ENCODE measurements around the gene ACER3. TPM values are rescaled to one million over a fixed set of nuclear protein-coding genes. Genes with fewer than 3 reads are reported as not detected.

ACER3 gene
- total and polyA plus RNA-seq, 4 donors: 1.9 to 5.9 (median 4.2) TPM

GRCh38 chr11:76824083-76824939, 36.4 kb upstream of the ACER3 start:
- peaks cover 0 to 5% (median 0%) of the 10 kb centered on the region in 4 donors for H3K4me1 ChIP-seq (ENCODE audit: control insufficient read depth in 4 of 4, insufficient read depth in 4 of 4, low read length in 3 of 4)
- H3K27me3 ChIP-seq (ENCODE audit: control insufficient read depth in 4 of 4, insufficient read depth in 4 of 4, low read length in 3 of 4): no peaks in the 10 kb centered on the region
- TF ChIP-seq RAD21 (IDR thresholded peaks at IDR 0.05) (no peak), FOXA1 (IDR thresholded peaks at IDR 0.05) (no peak), GABPA (IDR thresholded peaks at IDR 0.05 in 1 of 2, conservative IDR thresholded peaks at IDR 0.05 in 1 of 2) (no peak), EGR1 (IDR thresholded peaks at IDR 0.05; ENCODE audit: low read depth in 2 of 2) (no peak), SP1 (IDR thresholded peaks at IDR 0.05) (no peak), YY1 (IDR thresholded peaks at IDR 0.05) (no peak), JUND (IDR thresholded peaks at IDR 0.05) (no peak), FOXA2 (IDR thresholded peaks at IDR 0.05) (no peak)
- TF ChIP-seq, protein P1, sequence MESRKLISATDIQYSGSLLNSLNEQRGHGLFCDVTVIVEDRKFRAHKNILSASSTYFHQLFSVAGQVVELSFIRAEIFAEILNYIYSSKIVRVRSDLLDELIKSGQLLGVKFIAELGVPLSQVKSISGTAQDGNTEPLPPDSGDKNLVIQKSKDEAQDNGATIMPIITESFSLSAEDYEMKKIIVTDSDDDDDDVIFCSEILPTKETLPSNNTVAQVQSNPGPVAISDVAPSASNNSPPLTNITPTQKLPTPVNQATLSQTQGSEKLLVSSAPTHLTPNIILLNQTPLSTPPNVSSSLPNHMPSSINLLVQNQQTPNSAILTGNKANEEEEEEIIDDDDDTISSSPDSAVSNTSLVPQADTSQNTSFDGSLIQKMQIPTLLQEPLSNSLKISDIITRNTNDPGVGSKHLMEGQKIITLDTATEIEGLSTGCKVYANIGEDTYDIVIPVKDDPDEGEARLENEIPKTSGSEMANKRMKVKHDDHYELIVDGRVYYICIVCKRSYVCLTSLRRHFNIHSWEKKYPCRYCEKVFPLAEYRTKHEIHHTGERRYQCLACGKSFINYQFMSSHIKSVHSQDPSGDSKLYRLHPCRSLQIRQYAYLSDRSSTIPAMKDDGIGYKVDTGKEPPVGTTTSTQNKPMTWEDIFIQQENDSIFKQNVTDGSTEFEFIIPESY (IDR thresholded peaks at IDR 0.05): no peak
- TF ChIP-seq, protein P2, sequence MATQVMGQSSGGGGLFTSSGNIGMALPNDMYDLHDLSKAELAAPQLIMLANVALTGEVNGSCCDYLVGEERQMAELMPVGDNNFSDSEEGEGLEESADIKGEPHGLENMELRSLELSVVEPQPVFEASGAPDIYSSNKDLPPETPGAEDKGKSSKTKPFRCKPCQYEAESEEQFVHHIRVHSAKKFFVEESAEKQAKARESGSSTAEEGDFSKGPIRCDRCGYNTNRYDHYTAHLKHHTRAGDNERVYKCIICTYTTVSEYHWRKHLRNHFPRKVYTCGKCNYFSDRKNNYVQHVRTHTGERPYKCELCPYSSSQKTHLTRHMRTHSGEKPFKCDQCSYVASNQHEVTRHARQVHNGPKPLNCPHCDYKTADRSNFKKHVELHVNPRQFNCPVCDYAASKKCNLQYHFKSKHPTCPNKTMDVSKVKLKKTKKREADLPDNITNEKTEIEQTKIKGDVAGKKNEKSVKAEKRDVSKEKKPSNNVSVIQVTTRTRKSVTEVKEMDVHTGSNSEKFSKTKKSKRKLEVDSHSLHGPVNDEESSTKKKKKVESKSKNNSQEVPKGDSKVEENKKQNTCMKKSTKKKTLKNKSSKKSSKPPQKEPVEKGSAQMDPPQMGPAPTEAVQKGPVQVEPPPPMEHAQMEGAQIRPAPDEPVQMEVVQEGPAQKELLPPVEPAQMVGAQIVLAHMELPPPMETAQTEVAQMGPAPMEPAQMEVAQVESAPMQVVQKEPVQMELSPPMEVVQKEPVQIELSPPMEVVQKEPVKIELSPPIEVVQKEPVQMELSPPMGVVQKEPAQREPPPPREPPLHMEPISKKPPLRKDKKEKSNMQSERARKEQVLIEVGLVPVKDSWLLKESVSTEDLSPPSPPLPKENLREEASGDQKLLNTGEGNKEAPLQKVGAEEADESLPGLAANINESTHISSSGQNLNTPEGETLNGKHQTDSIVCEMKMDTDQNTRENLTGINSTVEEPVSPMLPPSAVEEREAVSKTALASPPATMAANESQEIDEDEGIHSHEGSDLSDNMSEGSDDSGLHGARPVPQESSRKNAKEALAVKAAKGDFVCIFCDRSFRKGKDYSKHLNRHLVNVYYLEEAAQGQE (IDR thresholded peaks at IDR 0.05): no peak
- TF ChIP-seq, protein P3, sequence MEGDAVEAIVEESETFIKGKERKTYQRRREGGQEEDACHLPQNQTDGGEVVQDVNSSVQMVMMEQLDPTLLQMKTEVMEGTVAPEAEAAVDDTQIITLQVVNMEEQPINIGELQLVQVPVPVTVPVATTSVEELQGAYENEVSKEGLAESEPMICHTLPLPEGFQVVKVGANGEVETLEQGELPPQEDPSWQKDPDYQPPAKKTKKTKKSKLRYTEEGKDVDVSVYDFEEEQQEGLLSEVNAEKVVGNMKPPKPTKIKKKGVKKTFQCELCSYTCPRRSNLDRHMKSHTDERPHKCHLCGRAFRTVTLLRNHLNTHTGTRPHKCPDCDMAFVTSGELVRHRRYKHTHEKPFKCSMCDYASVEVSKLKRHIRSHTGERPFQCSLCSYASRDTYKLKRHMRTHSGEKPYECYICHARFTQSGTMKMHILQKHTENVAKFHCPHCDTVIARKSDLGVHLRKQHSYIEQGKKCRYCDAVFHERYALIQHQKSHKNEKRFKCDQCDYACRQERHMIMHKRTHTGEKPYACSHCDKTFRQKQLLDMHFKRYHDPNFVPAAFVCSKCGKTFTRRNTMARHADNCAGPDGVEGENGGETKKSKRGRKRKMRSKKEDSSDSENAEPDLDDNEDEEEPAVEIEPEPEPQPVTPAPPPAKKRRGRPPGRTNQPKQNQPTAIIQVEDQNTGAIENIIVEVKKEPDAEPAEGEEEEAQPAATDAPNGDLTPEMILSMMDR (IDR thresholded peaks at IDR 0.05; ENCODE audit: low read depth, low read length, missing input control): no peak
- 75% methylated on average over 9 of the region's 9 CpGs for WGBS
- H3K27ac ChIP-seq (ENCODE audit: low read depth in 1 of 2, low read length in 2 of 2): peak overlapping the region; percentile 16 to 48
- no peaks in the 10 kb centered on the region for H3K36me3 ChIP-seq (ENCODE audit: control insufficient read depth in 4 of 4, insufficient read depth in 3 of 4, low read depth in 1 of 4, low read length in 3 of 4)
- H3K9me3 ChIP-seq (ENCODE audit: control insufficient read depth in 4 of 4, low read length in 3 of 4): no peaks in the 10 kb centered on the region
- no peak for DNase-seq (ENCODE audit: low spot score)
- no peak overlapping the region for H3K4me3 ChIP-seq (ENCODE audit: low read depth in 1 of 3, low read length in 3 of 3)
- no peak overlapping the region for H3K9ac ChIP-seq (ENCODE audit: low read depth in 1 of 2, low read length in 2 of 2)

- Histone ChIP-seq H3K9me3 (ENCODE audit: control insufficient read depth in 4 of 4, low read length in 3 of 4) (no peaks in the 10 kb centered on the region), H3K36me3 (ENCODE audit: control insufficient read depth in 4 of 4, insufficient read depth in 3 of 4, low read depth in 1 of 4, low read length in 3 of 4) (no peaks in the 10 kb centered on the region), H3K27me3 (ENCODE audit: control insufficient read depth in 4 of 4, insufficient read depth in 4 of 4, low read length in 3 of 4) (no peaks in the 10 kb centered on the region), H3K9ac (ENCODE audit: low read depth in 1 of 2, low read length in 2 of 2) (no peak overlapping the region), H3K4me3 (ENCODE audit: low read depth in 1 of 3, low read length in 3 of 3) (no peak overlapping the region), H3K4me1 (ENCODE audit: control insufficient read depth in 4 of 4, insufficient read depth in 4 of 4, low read length in 3 of 4) (peaks cover 0 to 5% (median 0%) of the 10 kb centered on the region in 4 donors), H3K27ac (ENCODE audit: low read depth in 1 of 2, low read length in 2 of 2) (peak overlapping the region in 1 of 2 donors; percentile 5)
- WGBS: 80% methylated on average over 5 of the region's 5 CpGs
- TF ChIP-seq TAF1 (conservative IDR thresholded peaks at IDR 0.05) (no peak), JUND (IDR thresholded peaks at IDR 0.05) (no peak), HNF4G (IDR thresholded peaks at IDR 0.05) (no peak), FOXA1 (IDR thresholded peaks at IDR 0.05) (no peak)
- DNase-seq (ENCODE audit: low spot score): no peak
Measured at GRCh38 chr11:76824980-76825725, 35.6 kb upstream of the ACER3 start.

All from liver (tissue), 9 donors.